NOMO-1 treated with dmso at 0.1 percent for 144 hours (cell line): ENCODE measurements around the gene EYA4.

Source experiments
- DNase-seq: peaks from one replicate; lab custom pipeline; 2025; ENCODE audit not compliant: unreplicated experiment; lab: John Stamatoyannopoulos, UW

EYA4 gene

GRCh38 chr6:133288662-133289061 is 47.5 kb downstream of the EYA4 start:
- DNase-seq = no peak

- DNase-seq = no peak
Observed at GRCh38 chr6:133289733-133290306, 48.7 kb downstream of the EYA4 start.

- DNase-seq = no peak
Observed at GRCh38 chr6:133290930-133291329, 49.8 kb downstream of the EYA4 start.

- no peak for DNase-seq
Observed at GRCh38 chr6:133291671-133292070, 50.5 kb downstream of the EYA4 start.

- no peak for DNase-seq
Observed at GRCh38 chr6:133297657-133298056, 56.5 kb downstream of the EYA4 start.

GRCh38 chr6:133298335-133298734 is 57.2 kb downstream of the EYA4 start:
- no peak for DNase-seq

- DNase-seq = no peak
Observed at GRCh38 chr6:133298801-133299200, 57.6 kb downstream of the EYA4 start.

GRCh38 chr6:133300896-133301295 is 59.7 kb downstream of the EYA4 start:
- no peak for DNase-seq

- no peak for DNase-seq
Observed at GRCh38 chr6:133301835-133302234, 60.7 kb downstream of the EYA4 start.

GRCh38 chr6:133306931-133307330 is 65.8 kb downstream of the EYA4 start:
- DNase-seq = no peak

GRCh38 chr6:133309579-133309978 is 68.4 kb downstream of the EYA4 start:
- DNase-seq = no peak

GRCh38 chr6:133312006-133312405 is 70.8 kb downstream of the EYA4 start:
- DNase-seq = no peak

- no peak for DNase-seq
Observed at GRCh38 chr6:133313068-133313467, 71.9 kb downstream of the EYA4 start.

GRCh38 chr6:133314947-133315346 is 73.8 kb downstream of the EYA4 start:
- no peak for DNase-seq

GRCh38 chr6:133315811-133316210 is 74.7 kb downstream of the EYA4 start:
- DNase-seq = no peak

GRCh38 chr6:133317704-133318103 is 76.5 kb downstream of the EYA4 start:
- DNase-seq = no peak

GRCh38 chr6:133326584-133326983 is 85.4 kb downstream of the EYA4 start:
- no peak for DNase-seq

- no peak for DNase-seq
Observed at GRCh38 chr6:133333852-133334251, 92.7 kb downstream of the EYA4 start.

- no peak for DNase-seq
Observed at GRCh38 chr6:133337308-133337707, 96.2 kb downstream of the EYA4 start.

- DNase-seq = no peak
Observed at GRCh38 chr6:133339543-133340384, 98.6 kb downstream of the EYA4 start.

- no peak for DNase-seq
Observed at GRCh38 chr6:133340557-133340956, 99.4 kb downstream of the EYA4 start.

GRCh38 chr6:133341607-133342158 is 100.5 kb downstream of the EYA4 start:
- DNase-seq = no peak
